GM21528 (cell line): ENCODE measurements around the gene PLD5.
"Not testable (repeated sequence)": the region's sequence is repeated elsewhere in the genome, so short reads cannot be mapped to it uniquely, and the experiment has no call there.

Source experiments
- ATAC-seq: cut with Tn5 transposase; IDR thresholded peaks from one replicate; pipeline ENCODE4 v1.9.1; 2021; ENCODE audit warnings: mild to moderate bottlenecking, moderate library complexity; ENCODE audit not compliant: unreplicated experiment, low FRiP score

Gene PLD5

DNA sequence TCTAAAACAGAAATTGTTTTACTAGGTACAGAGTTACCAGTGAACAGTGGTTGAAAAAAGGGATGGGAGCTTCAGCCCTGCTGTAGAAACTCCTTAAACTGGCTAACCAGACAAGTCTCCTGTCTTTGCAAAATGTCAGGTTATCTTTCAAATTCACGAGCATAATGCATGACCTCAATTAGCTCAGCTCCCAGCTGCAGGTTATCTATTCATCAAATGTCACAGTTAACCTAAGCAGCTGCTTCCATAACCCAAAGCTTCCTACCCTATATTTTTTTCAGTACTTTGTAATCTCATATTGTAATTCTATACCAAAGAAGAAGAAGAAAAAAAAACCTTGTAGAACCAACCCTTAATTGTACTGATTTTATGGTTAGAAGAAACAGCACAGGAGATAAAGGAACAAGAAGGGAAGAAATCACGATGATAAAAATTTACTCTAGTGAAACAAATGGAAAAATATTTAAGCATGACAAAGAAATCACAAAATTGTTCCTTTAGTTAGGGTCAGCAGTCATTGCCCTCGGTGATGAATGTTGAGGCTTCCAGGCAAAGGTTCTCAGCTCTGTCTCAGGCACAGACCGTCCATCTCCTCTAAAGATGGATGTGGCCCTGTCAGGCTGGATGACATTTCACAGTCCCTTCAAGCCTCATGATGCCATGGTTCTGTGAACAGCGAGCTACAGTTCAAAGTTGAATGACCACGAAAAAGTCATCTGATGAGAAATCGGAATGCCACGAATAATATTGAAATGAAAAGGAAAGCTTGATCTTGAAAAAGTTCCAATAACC, 95.9 kb downstream of the PLD5 start:
- no peak for ATAC-seq

DNA sequence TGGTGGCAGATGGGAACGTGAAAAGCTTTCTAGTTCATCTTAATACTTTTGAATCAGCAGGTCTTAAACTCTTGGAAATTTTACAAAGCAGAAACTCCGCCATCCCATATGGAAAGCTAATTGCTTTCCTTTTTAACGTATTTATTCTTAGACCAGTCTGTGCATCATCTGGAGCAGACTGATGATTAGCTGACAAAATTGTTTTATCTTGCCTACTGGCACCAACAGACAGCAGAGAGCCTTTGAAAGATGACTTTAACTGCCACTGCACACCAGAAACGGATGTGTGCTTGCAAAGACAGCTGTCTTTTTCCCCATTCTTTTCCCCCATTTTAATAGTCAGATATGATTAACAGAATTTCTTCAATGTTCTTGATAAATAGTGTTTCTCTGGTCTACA, 97.0 kb downstream of the PLD5 start:
- ATAC-seq, result no peak

DNA sequence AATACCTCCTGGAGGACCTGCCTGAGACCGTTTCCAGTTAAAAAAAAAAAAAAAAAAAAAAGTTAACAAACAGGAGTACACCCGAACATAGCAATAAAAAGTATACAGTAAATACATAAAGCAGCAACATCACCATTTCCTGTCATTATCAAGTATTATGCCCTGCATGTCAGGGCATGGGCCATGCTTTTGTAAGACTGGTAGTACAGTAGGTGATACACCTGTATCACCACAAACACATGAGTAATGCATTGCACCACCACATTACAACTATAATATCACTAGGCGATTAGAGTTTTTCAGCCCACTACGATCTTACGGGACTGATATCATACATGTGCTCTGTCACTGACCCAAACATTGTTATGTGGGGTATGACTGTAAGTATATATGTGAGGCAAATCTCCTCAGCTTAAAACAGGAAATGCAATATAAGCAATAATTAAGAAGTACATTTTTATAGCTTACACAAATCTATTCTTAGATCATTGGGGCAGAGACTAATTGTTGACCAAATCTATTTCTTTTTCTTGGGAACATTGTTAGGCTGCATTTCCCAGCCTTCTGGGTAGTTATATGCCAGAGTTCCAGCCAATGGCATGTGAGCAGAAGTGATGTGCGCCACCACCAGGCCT, 98.1 kb downstream of the PLD5 start:
- no peak for ATAC-seq

DNA sequence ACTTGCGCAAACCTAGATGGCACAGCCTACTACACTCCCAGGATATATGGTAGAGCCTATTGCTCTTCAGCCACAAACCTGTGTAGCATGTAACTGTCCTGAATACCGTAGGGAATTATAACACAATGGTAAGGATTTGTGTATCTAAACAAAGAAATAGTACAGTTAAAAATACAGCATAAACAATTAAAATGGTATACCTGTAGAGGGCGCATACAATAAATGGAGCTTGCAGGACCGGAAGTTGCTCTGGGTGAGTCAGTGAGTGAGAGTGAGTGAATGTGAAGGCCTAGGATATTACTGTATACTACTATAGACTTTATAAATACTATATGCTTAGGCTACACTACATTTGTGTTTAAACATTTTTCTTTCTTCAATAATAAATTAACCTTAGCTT, 99.3 kb downstream of the PLD5 start:
- ATAC-seq, result no peak

DNA sequence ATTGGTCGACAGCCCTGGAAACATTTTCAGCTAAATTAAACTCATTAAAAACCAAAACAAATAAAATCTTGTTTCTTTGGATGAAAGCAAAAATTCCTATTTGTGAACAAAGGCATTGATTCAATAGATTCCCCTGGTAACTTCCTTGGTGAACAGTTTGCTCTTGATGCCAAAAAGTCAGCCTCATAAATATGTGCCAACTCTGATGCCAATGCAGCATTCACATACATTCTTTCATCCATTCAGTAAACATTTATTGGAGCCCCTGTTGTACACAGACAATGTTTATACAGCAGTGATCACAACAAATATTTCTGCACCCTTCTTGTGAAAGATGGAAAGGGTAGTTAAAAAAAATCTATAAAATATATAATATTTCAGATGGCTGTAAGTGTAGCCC, 107.8 kb downstream of the PLD5 start:
- no peak for ATAC-seq

DNA sequence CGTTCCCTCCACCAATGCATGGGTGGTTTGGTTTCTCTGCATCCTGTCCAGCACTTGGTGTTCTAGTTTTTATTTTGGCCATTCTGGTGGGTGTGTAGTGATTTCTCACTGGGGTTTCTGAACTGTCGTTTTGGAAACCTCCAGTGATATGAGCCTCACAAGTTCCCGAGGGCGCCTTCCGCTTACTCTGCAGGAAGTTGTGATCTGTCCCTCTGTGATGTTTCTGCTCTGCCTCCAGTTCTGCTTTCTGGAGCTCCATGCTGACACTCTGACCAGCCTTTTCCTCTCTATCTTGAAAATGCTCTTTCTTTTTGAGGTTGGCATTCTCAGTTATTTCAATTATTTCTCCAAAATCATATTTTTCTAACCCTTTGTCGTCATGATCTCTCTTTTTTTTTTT, 111.6 kb downstream of the PLD5 start:
- ATAC-seq, result no peak

DNA sequence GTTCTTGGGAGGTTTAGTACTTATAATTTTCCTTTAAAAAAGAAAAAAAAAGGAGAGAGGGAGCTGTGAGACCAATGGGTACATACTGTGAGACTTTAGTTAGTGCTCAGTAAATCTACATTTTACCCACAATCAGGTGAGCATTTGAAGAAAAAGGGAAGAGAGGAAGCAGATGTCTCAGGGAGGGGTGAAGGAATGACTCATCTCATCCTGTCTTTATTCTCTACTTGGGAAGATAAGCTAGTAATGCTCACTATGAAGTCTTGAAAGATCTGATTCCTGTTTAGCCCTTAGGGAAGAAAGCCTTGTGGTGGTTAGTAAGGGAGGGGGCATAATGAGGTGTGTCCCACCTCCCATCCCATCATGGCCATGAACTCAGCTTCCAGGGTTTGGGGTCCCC, 112.6 kb downstream of the PLD5 start:
- ATAC-seq, result no peak

DNA sequence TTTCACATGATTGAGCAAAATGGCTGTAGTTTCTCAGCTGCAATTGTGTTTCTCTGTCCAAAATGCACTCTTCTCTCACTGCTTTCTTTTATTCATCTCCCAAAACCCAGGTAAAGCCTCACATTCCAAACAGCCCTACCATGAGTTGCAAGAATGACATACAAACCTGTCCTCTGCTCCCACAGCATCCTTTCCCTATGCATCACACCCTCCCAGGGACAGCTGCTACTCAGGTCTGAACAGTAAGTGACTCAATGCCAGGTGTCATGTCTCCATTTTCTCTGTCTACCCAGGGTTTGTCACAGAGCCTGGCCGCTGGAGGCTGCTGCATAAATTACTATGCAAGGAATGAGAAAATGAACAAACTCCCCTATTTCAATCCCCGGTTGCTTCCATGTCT, 118.5 kb downstream of the PLD5 start:
- no peak for ATAC-seq

DNA sequence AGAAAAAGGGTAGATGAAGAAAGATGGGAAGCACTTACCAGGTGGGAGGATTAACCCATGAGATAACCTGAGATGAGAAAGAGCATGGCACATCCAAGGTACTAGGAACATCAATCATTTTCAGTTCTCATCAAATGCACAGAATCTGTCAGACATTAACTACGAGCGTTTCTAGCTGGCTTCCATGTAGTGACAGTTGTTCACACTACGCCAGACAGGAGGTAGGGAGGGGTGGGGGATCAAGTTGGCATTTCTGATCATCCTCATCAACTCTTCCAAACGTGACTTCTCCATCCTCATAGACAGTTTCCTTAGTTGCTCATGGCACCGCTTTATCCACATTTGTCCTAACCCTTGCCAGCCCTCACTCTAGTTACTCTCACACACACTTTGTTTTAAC, 120.2 kb downstream of the PLD5 start:
- ATAC-seq, result no peak

DNA sequence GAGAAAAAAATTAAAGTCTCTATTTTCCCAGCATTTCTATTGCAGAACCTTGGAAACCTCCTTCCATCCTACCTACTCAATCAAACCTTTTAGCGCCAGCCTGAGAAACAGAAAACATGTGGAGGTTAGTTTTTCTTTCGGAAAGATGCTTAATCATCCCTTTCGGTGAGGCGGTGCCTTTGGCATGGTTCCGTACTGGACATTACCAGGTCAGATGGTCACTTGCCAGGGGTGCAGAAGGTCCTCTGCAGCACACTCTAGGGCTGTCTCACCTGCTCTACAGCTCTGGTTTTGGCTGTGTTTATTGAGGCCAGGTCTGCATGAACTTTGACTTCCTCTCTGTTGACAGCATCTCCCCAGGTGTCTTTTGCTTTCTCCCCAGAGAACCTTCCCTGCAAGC, 121.5 kb downstream of the PLD5 start:
- ATAC-seq, result no peak

DNA sequence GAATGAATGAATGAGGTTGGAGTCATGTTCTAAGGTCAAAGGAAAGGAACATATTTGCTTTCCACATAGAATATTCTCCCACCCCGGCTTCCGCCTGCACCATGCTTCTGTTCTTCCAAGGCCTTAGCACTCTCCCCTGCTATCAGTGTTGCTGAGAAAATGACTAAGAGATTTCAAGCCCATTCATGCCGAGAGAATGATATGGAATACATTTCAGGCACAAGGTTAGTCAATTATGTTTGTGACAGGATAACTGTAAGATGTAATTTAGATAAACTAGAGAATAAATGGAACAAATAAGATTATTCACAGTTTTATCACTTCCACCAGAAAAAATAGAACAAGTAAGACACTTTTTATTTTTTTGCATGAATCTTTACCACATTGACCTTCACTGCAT, 122.6 kb downstream of the PLD5 start:
- no peak for ATAC-seq

DNA sequence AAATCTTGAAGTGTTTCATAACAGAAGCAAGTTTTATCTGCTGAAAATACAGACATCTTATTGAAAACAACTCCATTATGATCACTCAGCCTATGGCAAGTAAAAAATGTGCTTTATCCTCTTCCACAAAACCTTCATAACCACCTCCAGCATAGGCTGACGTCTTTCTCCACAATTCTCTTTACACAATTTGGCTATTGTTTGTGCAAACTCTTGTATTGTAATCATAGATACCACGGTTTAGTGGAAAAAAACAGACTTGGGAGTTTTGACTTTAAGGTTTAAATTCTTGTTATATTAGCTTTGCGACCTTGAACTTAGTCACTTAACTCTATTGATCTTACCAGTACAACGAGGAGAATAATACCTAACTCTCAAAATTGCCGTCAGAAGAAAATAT, 126.1 kb downstream of the PLD5 start:
- no peak for ATAC-seq

DNA sequence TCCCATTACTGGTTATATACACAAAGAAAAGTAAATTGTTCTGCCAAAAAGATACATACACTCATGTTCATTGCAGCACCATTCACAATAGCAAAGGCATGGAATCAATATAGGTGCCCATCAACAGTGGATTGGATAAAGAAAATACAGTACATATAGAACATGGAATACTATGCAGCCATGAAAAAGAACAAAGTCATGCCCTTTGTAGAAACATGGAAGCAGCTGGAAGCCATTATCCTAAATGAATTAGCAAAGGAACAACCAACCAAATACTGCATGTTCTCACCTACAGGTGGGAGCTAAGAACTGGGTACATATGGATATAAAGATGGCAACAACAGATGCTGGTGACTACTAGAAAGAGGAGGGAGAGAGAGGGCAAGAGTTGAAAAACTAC, 132.6 kb downstream of the PLD5 start:
- ATAC-seq, result no peak

DNA sequence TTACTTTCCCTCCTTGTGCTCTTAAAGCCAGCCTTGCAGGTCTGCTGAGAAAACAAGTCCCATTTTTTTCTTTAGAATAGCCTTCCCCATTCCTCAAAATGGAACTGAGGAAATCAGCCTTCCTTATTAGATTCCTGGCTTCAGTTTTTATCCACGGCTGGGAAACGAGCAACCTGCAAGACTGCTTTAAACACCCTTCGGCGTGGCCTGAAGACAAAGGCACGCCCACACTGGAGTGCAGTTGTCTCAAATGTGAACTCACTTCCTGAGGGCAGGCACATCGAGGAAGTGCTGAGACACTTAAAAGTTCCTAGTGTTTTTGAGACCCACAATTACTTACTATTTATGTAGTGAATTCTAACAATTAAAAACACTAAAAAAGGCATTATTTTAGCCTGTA, 148.4 kb downstream of the PLD5 start:
- not testable (repeated sequence) for ATAC-seq

DNA sequence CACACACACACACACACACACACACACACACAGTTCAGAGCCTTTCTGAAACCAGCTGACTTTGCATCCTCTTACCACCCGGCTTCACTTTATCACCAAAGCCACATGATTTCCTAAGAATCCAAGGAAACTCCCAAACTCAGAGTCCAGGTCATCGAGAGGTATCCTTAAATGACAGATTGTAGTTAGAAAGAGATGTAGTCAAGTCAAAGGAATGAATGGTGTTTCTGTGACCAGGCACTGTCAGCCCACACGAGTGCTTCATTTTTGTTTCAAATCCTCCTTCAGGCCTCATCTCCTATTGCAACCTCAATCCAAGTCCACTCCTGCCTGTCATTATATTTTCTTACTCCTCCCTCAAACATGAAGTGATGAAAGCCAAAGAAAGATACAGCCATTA, 174.1 kb downstream of the PLD5 start:
- not testable (repeated sequence) for ATAC-seq

DNA sequence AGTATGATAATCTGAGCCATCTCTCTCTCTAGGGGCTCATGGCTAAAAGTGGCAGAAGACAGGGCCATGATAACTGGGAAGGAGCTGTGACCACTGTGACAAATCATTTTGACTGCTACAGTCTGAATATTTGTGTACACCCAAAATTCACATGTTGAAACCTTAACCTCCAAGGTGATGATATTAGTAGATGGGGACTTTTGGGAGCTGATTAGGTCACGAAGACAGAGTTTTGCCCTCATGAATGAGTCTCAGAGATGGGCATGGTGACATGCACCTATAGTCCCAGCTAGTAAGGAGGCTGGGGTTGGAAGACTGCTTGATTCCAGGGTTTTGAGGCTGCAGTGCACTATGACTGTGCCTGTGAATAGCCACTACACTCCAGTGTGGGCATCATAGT, 174.9 kb downstream of the PLD5 start:
- no peak for ATAC-seq

DNA sequence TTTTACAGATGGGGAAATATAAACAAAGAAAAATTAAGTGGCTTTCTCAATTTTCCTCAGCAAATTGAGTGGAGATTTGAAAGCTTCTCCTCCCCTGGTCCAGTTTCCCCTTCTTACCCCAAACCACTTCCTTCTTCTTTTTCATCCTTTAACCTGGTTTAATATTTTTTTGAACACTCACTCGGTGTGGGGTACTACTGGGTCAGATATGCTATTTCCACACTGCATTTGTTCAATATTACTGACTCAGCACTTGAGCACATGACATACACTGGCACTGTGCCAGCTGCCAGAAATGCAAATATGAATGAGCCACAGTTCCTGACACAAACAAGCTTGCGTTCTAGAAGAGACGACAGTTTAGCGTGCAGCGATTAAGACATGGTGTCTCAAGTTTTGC, 193.6 kb downstream of the PLD5 start:
- ATAC-seq, result not testable (repeated sequence)

DNA sequence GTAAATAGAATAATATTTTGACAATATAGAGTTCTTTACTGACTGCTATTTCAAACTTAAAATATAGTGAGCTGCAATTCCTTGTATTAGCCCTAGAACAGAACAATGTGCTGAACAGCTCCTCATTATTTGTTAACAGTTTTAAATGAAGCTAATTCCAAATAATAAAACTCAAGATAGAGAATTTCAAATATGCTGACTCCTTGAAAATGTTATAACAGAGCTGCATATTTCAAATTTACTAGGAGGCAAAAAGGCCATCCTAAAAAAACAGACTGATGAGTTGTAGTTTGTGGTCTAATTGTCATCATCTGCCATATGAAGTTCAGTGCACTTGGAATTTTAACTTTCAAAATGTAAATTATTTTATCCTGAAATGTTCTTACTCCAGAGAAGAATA, 197.1 kb downstream of the PLD5 start:
- not testable (repeated sequence) for ATAC-seq

DNA sequence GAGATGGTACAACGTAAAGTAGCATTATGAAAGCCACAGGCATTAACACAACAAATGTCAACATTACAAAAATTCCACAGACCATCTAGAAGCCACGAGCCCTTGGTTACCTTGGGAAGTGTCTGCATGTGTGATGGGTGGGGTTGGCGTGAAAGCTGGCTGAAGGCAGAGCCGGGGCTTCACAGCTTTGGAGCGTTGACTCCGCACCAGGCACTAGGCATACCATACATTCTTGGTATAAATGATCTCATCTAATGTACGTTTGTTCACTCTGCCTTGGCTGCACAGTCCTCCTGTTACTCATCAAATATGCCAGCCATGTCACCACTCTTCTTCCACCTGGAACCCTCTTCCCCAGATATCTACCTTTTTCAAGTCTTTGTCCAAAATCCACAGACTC, 202.5 kb downstream of the PLD5 start:
- not testable (repeated sequence) for ATAC-seq

DNA sequence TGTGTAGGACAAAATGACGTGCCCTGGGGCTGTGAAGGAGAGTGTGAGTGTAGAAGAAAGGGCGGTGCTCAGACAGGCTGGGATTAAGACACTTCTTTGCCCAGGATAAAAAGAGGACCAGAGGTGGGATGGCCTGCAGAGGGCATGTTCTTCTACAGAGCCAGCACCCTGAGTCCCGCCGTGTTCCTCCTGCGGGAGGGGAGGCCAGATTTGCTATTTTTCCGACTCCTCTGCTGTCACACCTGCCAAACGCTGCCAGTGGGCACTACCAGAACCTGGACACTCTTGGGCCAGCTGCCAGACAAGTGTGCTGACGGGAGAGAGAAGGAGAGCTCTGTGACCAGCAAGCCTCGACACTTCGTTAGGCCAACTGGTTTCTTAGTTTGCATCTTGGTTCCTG, 206.4 kb downstream of the PLD5 start:
- ATAC-seq, result no peak

DNA sequence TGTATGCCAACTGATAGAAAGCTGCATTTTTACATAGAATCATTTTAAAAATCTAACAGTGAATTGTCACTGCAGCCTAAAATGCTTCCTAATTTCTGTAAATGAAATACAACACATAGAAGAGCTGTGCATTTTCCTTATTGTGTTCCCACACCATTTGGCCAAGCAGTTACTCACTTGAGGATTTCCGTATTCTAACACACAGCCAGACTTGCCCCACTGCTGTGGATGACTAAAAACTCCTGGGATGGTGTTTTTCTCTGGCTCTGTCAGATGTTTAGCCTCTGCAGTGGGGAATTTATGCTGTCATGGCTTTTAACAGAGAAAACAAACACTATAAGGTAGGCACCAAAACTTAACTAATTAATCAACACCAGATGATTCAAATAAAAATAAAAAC, 209.6 kb downstream of the PLD5 start:
- ATAC-seq, result not testable (repeated sequence)

DNA sequence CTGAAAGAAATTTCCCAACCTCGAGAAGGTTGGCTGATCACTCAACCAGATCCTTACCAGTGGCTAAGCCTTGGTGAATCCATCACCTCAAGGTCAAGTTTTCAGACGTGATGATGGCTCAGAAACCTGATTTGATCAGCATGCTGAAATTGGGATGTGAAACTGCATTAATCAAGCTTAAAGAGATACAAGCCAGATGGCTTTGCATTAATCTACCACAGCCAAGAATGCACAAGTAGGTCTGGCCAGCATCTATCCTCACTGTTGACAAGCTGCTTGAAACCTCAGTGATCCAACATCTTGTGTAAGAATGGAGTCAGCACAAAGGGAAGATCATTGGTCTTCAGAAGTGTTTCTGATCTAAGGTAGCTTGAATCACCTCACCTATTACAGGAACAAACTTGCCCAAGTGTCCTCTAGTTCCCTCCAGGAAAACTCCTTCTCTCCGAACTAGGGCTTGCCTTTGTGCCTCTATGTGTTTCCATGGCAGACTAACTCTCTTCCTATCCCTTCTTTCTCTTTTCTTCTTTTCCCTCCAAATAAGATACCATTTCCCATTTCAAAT, 210.3 kb downstream of the PLD5 start:
- ATAC-seq, result not testable (repeated sequence)
